Activated T-helper 1 cell treated with anti-CD3 and anti-CD28 coated beads, Interleukin-2, amount 50 U/mL, for 16 hours (primary cell): Measurements from ENCODE around the gene LYZL1.
"Not testable (repeated sequence)": the region's sequence is repeated elsewhere in the genome, so short reads cannot be mapped to it uniquely, and the experiment has no call there.

ENCODE experiments used
- DNase-seq, 2 donors: peaks; one replicate each; pipeline ENCODE4 v3.0.0-alpha.2; 2020; ENCODE audit warnings: low read depth in 1 of 2, low spot score in 1 of 2

The LYZL1 gene

GRCh38 chr10:29304995-29305335 is 16.1 kb downstream of the LYZL1 start:
- DNase-seq, result no peak

GRCh38 chr10:29306688-29307087 is 17.8 kb downstream of the LYZL1 start:
- DNase-seq, result no peak

GRCh38 chr10:29308142-29308541 is 19.3 kb downstream of the LYZL1 start:
- not testable (repeated sequence) for DNase-seq

GRCh38 chr10:29309465-29309864 is 20.6 kb downstream of the LYZL1 start:
- DNase-seq, result no peak

GRCh38 chr10:29310463-29310862 is 21.6 kb downstream of the LYZL1 start:
- not testable (repeated sequence) for DNase-seq

GRCh38 chr10:29313071-29313470 is 24.2 kb downstream of the LYZL1 start:
- DNase-seq, result no peak

GRCh38 chr10:29314726-29315125 is 25.9 kb downstream of the LYZL1 start:
- no peak for DNase-seq

- DNase-seq, result no peak
Measured at GRCh38 chr10:29315814-29316213, 26.9 kb downstream of the LYZL1 start.

GRCh38 chr10:29316308-29317026 is 27.6 kb downstream of the LYZL1 start:
- no peak for DNase-seq

GRCh38 chr10:29317027-29317420 is 28.2 kb downstream of the LYZL1 start:
- no peak for DNase-seq

GRCh38 chr10:29317423-29318021 is 28.7 kb downstream of the LYZL1 start:
- no peak for DNase-seq

- DNase-seq, result not testable (repeated sequence)
Measured at GRCh38 chr10:29318141-29319071, 29.5 kb downstream of the LYZL1 start.

- DNase-seq, result no peak
Measured at GRCh38 chr10:29319205-29319781, 30.4 kb downstream of the LYZL1 start.

- DNase-seq, result not testable (repeated sequence)
Measured at GRCh38 chr10:29320680-29321121, 31.8 kb downstream of the LYZL1 start.

- no peak for DNase-seq
Measured at GRCh38 chr10:29321656-29322055, 32.8 kb downstream of the LYZL1 start.

GRCh38 chr10:29322918-29323317 is 34.0 kb downstream of the LYZL1 start:
- DNase-seq, result no peak

GRCh38 chr10:29323367-29323766 is 34.5 kb downstream of the LYZL1 start:
- DNase-seq, result no peak

- no peak for DNase-seq
Measured at GRCh38 chr10:29324220-29324841, 35.5 kb downstream of the LYZL1 start.

GRCh38 chr10:29326299-29326698 is 37.4 kb downstream of the LYZL1 start:
- no peak for DNase-seq

- DNase-seq, result no peak
Measured at GRCh38 chr10:29326886-29327745, 38.2 kb downstream of the LYZL1 start.
